Spleen (tissue), 7 donors: ENCODE measurements around the gene TENM3.

Experiments used
- POLR2A ChIP-seq, 3 donors: fragments of 450-650 bp; IDR thresholded peaks; one replicate each; pipeline ENCODE4 v1.5.1; 2017; ENCODE audit warnings: antibody characterized with exemption in 3 of 3, mild to moderate bottlenecking in 1 of 3
- TF ChIP-seq, protein P1 (sequence below), 11 experiments: fragments of 200-600 bp in 7 of 11; fragments of 450-650 bp in 4 of 11; sonication (generic) in 4 of 11; IDR thresholded peaks in 8 of 11; conservative IDR thresholded peaks in 3 of 11; 1 replicate in 7 of 11; 2 replicates in 4 of 11; pipeline versions ENCODE4 v1.4.0 to v1.8.0; 2016 to 2021; ENCODE audit warnings: antibody characterized with exemption in 11 of 11, inconsistent platforms in 4 of 11, mild to moderate bottlenecking in 1 of 11
- donor health status: DM: no; HTN: no; CAD: no; lungs with moderate emphysema.
- donor health status: DM: no; HTN: no; CAD: no.
- donor health status: DM: no; HTN: no; CAD: no.

DNA sequence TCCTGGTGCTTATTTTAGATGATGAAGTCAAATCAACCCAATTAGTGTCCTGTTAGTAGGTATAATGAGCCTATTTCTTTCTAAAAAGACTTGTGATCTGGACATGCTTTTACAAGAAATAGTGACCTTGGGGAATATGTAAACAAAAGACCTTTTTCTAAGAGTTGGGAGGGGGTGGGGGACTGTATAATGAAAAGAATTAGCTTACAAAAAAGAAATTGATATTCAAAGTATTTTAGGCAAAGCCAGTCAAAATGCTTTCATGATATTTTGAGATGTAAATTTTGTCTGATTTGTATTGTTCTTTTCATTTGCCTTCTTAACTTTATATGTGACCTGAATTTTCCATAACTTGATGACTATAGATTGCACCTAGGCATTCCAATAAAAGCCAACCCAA lies 559.4 kb downstream of the TENM3 start:
- TF ChIP-seq, protein P1, sequence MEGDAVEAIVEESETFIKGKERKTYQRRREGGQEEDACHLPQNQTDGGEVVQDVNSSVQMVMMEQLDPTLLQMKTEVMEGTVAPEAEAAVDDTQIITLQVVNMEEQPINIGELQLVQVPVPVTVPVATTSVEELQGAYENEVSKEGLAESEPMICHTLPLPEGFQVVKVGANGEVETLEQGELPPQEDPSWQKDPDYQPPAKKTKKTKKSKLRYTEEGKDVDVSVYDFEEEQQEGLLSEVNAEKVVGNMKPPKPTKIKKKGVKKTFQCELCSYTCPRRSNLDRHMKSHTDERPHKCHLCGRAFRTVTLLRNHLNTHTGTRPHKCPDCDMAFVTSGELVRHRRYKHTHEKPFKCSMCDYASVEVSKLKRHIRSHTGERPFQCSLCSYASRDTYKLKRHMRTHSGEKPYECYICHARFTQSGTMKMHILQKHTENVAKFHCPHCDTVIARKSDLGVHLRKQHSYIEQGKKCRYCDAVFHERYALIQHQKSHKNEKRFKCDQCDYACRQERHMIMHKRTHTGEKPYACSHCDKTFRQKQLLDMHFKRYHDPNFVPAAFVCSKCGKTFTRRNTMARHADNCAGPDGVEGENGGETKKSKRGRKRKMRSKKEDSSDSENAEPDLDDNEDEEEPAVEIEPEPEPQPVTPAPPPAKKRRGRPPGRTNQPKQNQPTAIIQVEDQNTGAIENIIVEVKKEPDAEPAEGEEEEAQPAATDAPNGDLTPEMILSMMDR (IDR thresholded peaks at IDR 0.05 in 8 of 11, conservative IDR thresholded peaks at IDR 0.05 in 3 of 11): no peak
- no peak for TF ChIP-seq POLR2A (IDR thresholded peaks at IDR 0.05)
